Activated CD4-positive, alpha-beta T cell treated with anti-CD3 and anti-CD28 coated beads, Interleukin-2, amount 50 U/mL, for 16 hours (primary cell): ENCODE data around the gene DNAI2.
"Not testable (repeated sequence)": the region's sequence is repeated elsewhere in the genome, so short reads cannot be mapped to it uniquely, and the experiment has no call there.

Source experiments
- DNase-seq: peaks from one replicate; pipeline ENCODE4 v3.0.0-alpha.2; 2020

Gene DNAI2

DNA sequence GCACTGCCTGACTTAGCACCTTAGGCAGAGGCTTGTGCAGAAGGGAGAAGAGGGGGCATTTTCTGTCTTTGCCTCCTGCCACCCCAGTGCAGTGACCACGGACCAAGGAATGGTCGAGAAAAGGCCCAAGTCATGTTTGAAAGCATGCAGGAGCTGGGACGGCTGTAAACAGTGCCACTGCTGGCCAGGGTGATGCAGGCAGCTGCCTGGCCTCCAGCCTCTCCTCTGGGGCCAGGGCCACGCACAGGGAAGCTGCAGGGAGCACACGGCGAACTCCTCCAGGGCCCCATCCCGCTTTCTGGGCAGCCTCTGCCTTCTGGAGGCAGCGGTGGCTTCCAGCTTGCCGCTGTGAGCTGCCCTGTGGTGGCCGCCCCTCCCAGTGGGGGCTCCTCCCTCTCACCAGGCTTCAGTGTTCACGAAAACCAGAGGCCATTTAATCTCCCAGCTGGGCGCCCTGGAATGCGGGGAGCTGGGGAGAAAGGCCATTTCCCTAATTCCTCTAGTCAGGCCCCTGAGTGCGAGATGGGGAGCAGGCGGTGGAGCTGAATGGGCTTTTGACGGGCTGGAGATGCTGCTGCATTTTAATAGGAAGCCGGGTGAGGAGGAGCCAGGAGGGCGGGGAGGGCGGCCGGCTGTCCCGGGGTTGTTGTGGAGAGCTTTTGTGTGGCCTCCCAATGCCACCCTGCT, 28.7 kb upstream of the DNAI2 start:
- DNase-seq: no peak

DNA sequence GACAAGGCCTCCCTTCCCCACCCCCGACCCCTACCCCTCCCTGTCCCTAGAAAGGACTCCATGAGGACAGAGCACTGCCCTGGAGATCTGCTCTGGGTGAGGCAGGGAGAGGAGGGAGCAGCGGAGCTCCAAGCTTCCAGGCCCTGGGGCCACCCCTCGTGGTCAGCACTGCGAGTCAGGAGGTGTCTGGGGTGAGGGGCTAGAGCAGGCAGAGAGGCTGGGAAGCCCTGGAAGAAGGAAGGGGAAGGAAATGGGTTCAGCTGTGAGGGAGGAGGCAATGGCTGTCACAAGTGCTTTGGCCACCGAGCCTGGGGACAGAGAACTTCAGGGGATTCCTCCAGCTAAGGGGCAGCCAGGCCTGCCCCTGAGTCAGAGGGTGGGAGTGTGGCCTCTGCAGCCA, 28.2 kb upstream of the DNAI2 start:
- DNase-seq: no peak

DNA sequence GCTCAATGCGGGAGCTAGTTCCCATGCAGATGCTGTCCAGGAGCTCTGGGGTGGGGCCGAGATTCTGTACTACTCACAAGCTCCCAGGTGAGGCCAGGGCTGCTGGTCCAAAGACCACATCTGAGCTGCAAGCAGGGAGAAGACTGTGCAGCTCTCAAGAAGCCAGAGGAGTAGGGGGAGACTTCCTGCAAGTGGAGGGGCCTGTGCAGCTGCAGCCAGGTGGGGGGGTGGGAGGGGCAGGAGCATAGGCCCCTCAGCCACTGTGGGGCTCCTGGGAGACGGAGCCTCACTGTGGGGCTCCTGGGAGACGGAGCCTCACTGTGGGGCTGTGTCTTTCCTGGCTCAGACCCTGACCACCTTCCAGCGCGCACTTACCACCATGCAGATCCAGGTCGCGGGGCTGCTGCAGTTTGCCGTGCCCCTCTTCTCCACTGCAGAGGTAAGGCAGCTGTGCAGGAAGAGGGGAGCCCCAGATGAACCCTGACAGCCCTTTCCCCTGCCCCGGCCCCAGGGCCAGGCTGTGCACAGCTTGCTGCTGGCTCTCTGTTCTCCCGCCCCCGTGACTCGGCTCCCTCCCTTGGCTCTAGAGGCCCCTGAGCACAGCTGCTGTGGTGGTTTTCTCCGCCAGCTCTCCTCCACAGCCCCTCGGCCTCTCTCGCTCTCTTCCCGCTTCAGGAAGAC, 24.3 kb upstream of the DNAI2 start:
- DNase-seq: no peak

GRCh38 chr17:74250324-74250995, 23.6 kb upstream of the DNAI2 start:
- DNase-seq: no peak

DNA sequence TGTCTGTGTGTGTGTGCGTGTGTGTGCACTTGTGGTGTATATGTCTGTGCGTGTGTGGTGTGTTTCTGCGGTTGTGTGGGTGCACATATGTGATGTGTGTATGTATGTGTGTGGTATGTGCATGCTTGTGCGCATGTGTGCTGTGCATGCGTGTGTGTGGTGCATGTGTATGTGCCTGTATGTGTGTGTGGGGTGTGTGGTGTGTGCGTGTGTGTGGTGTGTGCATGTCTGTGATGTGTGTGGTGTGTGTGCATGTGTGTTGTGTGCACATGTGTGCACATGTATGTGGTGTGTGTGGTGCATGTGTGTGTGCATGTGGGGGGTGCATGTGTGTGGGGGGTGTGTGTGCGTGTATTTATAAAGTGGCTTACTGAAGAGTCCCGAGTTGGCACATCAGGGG, 23.0 kb upstream of the DNAI2 start:
- DNase-seq: no peak

DNA sequence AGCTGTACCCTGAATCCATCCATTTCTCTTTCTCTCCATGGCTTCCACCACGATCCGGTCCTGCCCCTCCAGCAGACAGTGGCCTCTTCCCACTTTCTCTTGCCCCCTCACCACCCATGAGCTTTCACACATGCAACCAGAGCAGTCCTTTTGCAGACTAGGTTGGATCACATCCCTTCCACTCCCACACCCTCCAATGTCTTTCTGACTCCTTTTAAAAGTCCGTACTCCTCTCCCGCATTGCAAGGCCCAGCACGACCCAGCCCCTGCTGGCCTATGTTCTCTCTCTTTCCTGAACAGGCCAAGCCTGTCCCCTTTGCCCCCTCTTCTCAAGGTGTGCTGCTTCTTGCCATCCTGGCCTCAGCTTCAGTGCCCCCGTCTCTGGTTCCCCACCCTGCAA, 22.5 kb upstream of the DNAI2 start:
- no peak for DNase-seq

- no peak for DNase-seq
Measured at GRCh38 chr17:74252211-74252610, 21.8 kb upstream of the DNAI2 start.

DNA sequence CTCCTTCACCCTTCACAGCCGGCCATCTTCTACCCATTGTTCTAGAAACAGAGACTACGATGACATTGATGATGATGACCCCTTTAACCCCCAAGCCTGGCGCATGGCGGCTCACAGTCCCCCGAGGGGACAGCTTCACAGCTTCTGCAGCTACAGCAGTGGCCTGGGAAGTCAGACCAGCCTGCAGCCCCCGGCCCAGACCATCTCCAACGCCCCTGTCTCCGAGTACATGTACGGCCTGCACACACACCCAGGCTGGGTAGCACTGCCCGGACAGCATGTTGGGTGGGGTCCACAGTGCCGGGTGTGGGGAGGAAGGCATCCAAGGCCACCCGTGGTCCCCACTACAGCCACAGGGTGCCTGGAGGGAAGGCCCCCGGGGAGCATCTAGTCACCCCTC, 21.0 kb upstream of the DNAI2 start:
- no peak for DNase-seq

DNA sequence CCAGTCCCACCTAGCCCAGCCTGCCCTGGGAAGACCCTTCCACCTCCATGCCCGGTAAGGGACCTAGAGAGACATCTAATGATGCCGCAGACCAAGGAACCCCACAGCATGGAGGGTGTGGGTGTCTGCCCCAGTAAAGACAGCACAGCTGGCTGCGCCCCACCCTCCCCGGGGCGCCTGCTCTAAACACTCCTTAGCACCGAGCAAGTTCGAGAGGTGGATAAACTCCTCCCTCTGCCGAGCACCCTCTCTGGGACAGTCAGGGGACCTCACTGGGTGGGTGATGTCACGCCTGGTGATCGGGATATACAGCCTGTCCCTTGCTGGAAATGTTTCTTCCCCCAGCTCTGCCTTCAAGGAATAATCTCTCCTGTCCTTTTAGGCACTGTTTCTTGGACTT, 16.7 kb upstream of the DNAI2 start:
- DNase-seq: no peak

DNA sequence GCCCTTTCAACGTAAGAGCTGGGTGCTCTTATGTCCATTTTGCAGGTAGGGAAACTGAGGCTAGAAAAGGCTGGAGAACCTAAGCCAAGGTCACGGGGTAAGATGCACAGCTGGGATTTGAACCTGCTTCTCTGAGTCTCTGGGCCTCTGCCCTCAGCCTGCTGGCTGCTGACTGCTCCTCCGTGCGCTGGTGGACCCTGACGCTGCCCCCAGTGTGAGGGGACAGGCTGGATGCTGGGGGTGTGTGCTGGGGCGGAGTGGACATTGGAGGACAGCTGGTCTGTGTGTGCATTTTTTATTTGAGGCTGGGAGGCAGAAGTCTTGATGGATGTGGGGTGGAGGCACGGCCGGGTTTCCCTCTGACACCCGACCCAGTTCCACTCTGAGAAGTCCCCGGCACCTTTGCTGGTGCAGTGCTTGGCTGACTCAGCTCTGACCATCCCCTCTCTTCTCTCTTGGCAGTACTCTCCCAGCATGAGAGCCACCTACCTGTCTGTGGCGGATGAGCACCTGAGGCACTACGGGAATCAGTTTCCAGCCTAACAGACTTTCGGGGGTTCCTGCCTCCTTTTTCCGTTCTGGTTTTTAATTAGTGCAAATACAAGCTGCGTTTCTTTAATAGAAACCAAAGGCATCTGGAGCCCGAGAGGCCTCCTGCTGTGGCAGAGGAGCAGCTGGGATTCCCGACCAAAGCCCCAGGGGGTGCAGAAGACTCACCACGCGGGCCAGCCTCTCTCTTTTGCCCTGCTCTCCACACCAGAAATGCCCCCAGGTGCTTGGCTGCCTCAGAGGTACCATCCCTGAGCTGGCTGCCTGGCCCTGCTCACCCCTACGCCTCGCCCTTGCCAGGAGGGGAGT, 14.1 kb upstream of the DNAI2 start:
- no peak for DNase-seq

GRCh38 chr17:74260525-74260850, 13.5 kb upstream of the DNAI2 start:
- DNase-seq: no peak

GRCh38 chr17:74262601-74263000, 11.4 kb upstream of the DNAI2 start:
- DNase-seq: no peak

DNA sequence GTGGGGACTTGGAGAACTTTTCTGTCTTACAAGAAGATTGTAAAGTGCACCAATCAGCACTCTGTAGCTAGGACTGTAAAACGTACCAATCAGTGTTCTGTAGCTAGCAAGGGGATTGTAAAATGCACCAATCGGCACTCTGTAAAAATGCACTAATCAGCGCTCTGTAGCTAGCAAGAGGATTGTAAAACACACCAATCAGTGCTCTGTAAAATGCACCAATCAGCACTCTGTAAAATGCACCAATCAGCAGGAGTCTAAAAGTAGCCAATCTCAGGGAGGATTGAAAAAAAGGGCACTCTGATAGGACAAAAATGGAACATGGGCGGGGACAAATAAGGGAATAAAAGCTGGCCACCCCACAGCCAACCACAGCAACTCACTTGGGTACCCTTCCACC, 7.0 kb upstream of the DNAI2 start:
- DNase-seq: not testable (repeated sequence)

DNA sequence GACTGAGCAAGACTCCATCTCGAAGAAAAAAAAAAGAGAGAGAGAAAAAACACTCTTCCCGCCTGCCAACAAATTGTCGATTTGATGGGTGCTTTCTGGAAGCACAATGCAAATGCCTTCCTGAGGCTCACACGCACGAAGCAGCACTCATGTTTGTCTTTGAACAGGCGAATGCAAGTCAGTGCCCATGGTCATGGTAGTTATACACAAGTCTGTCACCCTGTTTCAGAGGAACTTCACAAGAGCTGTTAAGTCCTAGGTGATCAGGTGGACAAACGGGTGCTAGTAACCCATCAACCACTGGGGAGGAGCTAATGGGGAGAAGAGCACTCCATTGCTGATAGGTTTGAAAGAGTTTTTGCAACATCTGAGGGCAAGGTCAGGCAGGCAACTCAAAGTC, 6.5 kb upstream of the DNAI2 start:
- no peak for DNase-seq

DNA sequence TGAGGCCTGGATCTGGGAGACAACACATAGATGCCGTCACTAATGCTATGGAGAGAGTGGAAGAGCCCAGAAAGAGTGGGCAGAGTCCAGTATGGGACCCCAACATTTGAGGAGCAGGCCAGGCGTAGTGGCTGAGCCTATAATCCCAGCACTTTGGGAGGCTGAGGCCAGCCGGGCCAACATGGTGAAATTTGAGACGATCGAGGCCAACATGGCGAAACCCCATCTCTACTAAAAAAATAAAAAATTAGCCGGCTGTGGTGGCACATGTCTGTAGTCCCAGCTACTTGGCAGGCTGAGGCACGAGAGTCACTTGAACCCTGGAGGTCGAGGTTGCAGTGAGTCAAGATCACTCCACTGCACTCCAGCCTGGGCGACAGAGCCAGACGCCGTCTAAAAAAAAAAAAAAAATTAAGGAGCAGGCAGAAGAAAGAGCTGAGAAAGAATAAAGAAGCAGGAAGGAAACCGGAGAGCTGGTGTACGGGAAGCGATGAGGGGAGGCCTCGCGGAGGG, 6.0 kb upstream of the DNAI2 start:
- no peak for DNase-seq

GRCh38 chr17:74268558-74268957, 5.5 kb upstream of the DNAI2 start:
- DNase-seq: no peak

GRCh38 chr17:74270333-74270732, 3.7 kb upstream of the DNAI2 start:
- DNase-seq: no peak

- DNase-seq: no peak
Measured at GRCh38 chr17:74271281-74271680, 2.8 kb upstream of the DNAI2 start.

- no peak for DNase-seq
Measured at GRCh38 chr17:74271901-74272561, 2.0 kb upstream of the DNAI2 start.

DNA sequence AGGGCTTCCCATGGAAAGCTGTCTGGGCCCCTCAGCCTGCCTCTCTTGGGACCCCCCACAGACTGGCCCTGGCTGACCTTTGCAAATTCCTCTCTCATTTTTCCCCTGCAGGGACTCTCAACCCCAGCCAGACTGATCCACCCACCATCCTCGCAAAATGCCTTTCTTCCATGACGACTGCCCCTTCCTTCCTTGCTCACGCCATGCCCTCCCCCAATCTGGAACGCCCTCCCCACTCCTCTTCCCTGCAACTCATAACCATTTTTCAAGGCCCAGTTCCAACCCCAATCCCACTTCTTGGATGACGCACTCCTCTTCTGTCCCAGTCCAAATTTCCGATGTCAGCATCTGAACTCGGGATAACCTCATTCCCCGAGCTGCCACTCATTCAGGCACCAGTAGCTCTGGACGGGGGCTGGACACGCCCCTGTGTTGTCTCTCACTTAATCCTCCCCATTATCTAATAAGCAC, 1.3 kb upstream of the DNAI2 start:
- DNase-seq: no peak

DNA sequence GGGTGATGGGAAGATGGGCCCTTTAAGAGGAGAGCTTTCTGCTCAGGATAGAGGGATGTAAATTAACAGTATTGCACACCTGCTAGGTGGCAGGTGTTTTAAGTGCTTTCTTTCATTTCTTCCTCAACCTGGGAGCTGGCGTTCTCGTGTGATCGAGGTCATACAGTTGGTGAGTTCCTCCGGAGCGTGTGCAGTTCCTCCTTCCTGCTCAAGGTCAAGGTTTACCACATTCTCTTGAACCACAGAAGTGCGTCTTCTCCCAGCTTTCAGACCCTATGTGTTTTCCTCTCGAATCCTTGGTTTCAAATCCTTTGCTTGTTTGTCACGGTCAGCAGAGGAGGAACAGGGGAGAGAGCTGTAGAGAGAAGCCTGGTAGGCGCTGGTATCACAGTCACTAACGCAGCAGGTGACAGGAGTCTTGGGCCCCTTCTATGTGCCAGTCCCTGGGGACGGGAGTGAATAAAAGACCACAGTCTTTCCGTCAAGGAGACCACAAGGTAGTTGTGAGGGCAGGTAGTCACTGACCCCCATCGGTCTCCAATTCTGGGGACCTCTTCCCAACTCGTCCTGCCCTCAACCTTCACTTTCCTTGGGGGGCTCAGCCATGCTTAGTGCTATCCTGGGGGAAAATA, 791 bp downstream of the DNAI2 start:
- no peak for DNase-seq

DNA sequence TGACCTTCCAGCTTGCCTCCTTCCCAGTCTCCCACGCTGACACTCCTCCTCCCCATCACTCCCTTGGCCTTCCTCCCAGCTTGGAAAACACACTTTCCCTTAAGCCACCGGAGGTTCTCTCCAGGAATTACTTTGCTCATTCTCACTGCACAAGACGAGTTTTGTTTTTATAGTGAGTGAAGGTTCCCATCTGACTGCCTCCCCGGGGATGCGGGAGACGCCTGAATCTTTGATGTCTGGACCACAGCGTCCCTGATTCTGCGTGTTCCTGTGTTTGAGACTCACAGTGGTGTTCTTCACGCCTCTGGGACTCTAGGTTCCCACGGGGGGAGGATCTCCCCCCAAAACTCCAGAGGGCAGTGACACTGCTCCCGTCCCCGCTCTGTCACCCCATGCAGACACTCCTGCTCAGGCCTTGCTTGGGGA, 2.0 kb downstream of the DNAI2 start:
- no peak for DNase-seq
